Measurements from ENCODE around the gene PRR3.

PRR3 gene

GRCh38 chr6:30544666-30545272, 12.3 kb upstream of the PRR3 start:
- no peak overlapping the region for H3K23ac ChIP-seq (ENCODE audit: low read length)
- no peaks in the 10 kb centered on the region for H3K4me1 ChIP-seq (ENCODE audit: control insufficient read depth in 1 of 2, insufficient read depth in 2 of 2, low read length in 2 of 2)
- H3K27me3 ChIP-seq (ENCODE audit: insufficient read depth, low read length) = no peaks in the 10 kb centered on the region
- H4K12ac ChIP-seq (ENCODE audit: low read depth, low read length) = no peak overlapping the region
- no peak overlapping the region for H3K27ac ChIP-seq (ENCODE audit: low read depth, low read length)
- H2BK12ac ChIP-seq (ENCODE audit: low read length) = no peak overlapping the region
- H2AK5ac ChIP-seq (ENCODE audit: low read length) = no peak overlapping the region
- no CpG with 5 or more reads among the region's 6 CpGs for WGBS (ENCODE audit: extremely low coverage, insufficient coverage, insufficient read length)
- no peak overlapping the region for H2AFZ ChIP-seq (ENCODE audit: insufficient read depth, low read length, poor library complexity)
- no peak overlapping the region for H2BK120ac ChIP-seq (ENCODE audit: insufficient read depth, low read length, poor library complexity)
- no peak overlapping the region for H3K18ac ChIP-seq (ENCODE audit: low read length)
- H3K14ac ChIP-seq (ENCODE audit: low read length) = no peak overlapping the region
- no peak overlapping the region for H3K4me2 ChIP-seq (ENCODE audit: low read length)
- DNase-seq = peak; percentile 43 to 80
- H2BK5ac ChIP-seq (ENCODE audit: low read depth, low read length, poor library complexity) = no peak overlapping the region
- no peaks in the 10 kb centered on the region for H3K79me2 ChIP-seq (ENCODE audit: control insufficient read depth, insufficient read depth, low read length, poor library complexity)
- H3K79me1 ChIP-seq (ENCODE audit: low read length) = no peaks in the 10 kb centered on the region
- H3K4ac ChIP-seq (ENCODE audit: low read depth, low read length) = no peak overlapping the region
- peaks cover 21 to 36% of the 10 kb centered on the region in 2 experiments for H3K36me3 ChIP-seq (ENCODE audit: control insufficient read depth in 1 of 2, insufficient read depth in 2 of 2, low read length in 2 of 2)
- H4K8ac ChIP-seq (ENCODE audit: low read depth, low read length) = no peak overlapping the region
- H3K9me3 ChIP-seq (ENCODE audit: insufficient read depth, low read depth, low read length) = no peaks in the 10 kb centered on the region
- no peak overlapping the region for H3K9ac ChIP-seq (ENCODE audit: low read length)
- no peak overlapping the region for H4K91ac ChIP-seq (ENCODE audit: low read depth, low read length)
- no peak overlapping the region for H3K4me3 ChIP-seq (ENCODE audit: low read depth, low read length)

- Histone ChIP-seq H3K27me3 (ENCODE audit: insufficient read depth, low read length) (no peaks in the 10 kb centered on the region), H3K23ac (ENCODE audit: low read length) (no peak overlapping the region), H3K9ac (ENCODE audit: low read length) (no peak overlapping the region), H3K27ac (ENCODE audit: low read depth, low read length) (no peak overlapping the region), H3K79me1 (ENCODE audit: low read length) (no peaks in the 10 kb centered on the region), H2AFZ (ENCODE audit: insufficient read depth, low read length, poor library complexity) (no peak overlapping the region), H2BK12ac (ENCODE audit: low read length) (no peak overlapping the region), H2BK5ac (ENCODE audit: low read depth, low read length, poor library complexity) (no peak overlapping the region), H3K4me3 (ENCODE audit: low read depth, low read length) (no peak overlapping the region), H3K79me2 (ENCODE audit: control insufficient read depth, insufficient read depth, low read length, poor library complexity) (no peaks in the 10 kb centered on the region), H3K36me3 (ENCODE audit: control insufficient read depth in 1 of 2, insufficient read depth in 2 of 2, low read length in 2 of 2) (peaks cover 31 to 52% of the 10 kb centered on the region in 2 experiments), H3K4me2 (ENCODE audit: low read length) (no peak overlapping the region), H3K18ac (ENCODE audit: low read length) (no peak overlapping the region), H4K12ac (ENCODE audit: low read depth, low read length) (no peak overlapping the region), H2BK120ac (ENCODE audit: insufficient read depth, low read length, poor library complexity) (no peak overlapping the region), H3K4me1 (ENCODE audit: control insufficient read depth in 1 of 2, insufficient read depth in 2 of 2, low read length in 2 of 2) (no peaks in the 10 kb centered on the region), H3K9me3 (ENCODE audit: insufficient read depth, low read depth, low read length) (no peaks in the 10 kb centered on the region), H4K8ac (ENCODE audit: low read depth, low read length) (no peak overlapping the region), H3K14ac (ENCODE audit: low read length) (no peak overlapping the region), H3K4ac (ENCODE audit: low read depth, low read length) (no peak overlapping the region), H4K91ac (ENCODE audit: low read depth, low read length) (no peak overlapping the region), H2AK5ac (ENCODE audit: low read length) (no peak overlapping the region)
- no peak for DNase-seq
- no CpG with 5 or more reads among the region's 6 CpGs for WGBS (ENCODE audit: extremely low coverage, insufficient coverage, insufficient read length)
Measured at GRCh38 chr6:30547454-30547853, 9.6 kb upstream of the PRR3 start.

- no peaks in the 10 kb centered on the region for H3K27me3 ChIP-seq (ENCODE audit: insufficient read depth, low read length)
- no peaks in the 10 kb centered on the region for H3K4me1 ChIP-seq (ENCODE audit: control insufficient read depth in 1 of 2, insufficient read depth in 2 of 2, low read length in 2 of 2)
- no peaks in the 10 kb centered on the region for H3K9me3 ChIP-seq (ENCODE audit: insufficient read depth, low read depth, low read length)
- H3K27ac ChIP-seq (ENCODE audit: low read depth, low read length) = no peak overlapping the region
- H3K14ac ChIP-seq (ENCODE audit: low read length) = no peak overlapping the region
- H4K12ac ChIP-seq (ENCODE audit: low read depth, low read length) = no peak overlapping the region
- H3K79me2 ChIP-seq (ENCODE audit: control insufficient read depth, insufficient read depth, low read length, poor library complexity) = no peaks in the 10 kb centered on the region
- H3K4me2 ChIP-seq (ENCODE audit: low read length) = no peak overlapping the region
- H2BK12ac ChIP-seq (ENCODE audit: low read length) = no peak overlapping the region
- no peak for DNase-seq
- no peak overlapping the region for H3K4me3 ChIP-seq (ENCODE audit: low read depth, low read length)
- no peak overlapping the region for H2BK5ac ChIP-seq (ENCODE audit: low read depth, low read length, poor library complexity)
- no peaks in the 10 kb centered on the region for H3K79me1 ChIP-seq (ENCODE audit: low read length)
- no peak overlapping the region for H3K18ac ChIP-seq (ENCODE audit: low read length)
- H3K23ac ChIP-seq (ENCODE audit: low read length) = no peak overlapping the region
- no peak overlapping the region for H4K8ac ChIP-seq (ENCODE audit: low read depth, low read length)
- no peak overlapping the region for H3K9ac ChIP-seq (ENCODE audit: low read length)
- H3K36me3 ChIP-seq (ENCODE audit: control insufficient read depth in 1 of 2, insufficient read depth in 2 of 2, low read length in 2 of 2) = peaks cover 40 to 62% of the 10 kb centered on the region in 2 experiments
- no peak overlapping the region for H2AK5ac ChIP-seq (ENCODE audit: low read length)
- H2BK120ac ChIP-seq (ENCODE audit: insufficient read depth, low read length, poor library complexity) = no peak overlapping the region
- WGBS (ENCODE audit: extremely low coverage, insufficient coverage, insufficient read length) = no CpG with 5 or more reads among the region's 2 CpGs
- H2AFZ ChIP-seq (ENCODE audit: insufficient read depth, low read length, poor library complexity) = no peak overlapping the region
- no peak overlapping the region for H4K91ac ChIP-seq (ENCODE audit: low read depth, low read length)
- H3K4ac ChIP-seq (ENCODE audit: low read depth, low read length) = no peak overlapping the region
Measured at GRCh38 chr6:30548375-30548774, 8.7 kb upstream of the PRR3 start.

GRCh38 chr6:30554404-30554803, 2.7 kb upstream of the PRR3 start:
- Histone ChIP-seq H3K36me3 (ENCODE audit: control insufficient read depth in 1 of 2, insufficient read depth in 2 of 2, low read length in 2 of 2) (peaks cover 24 to 38% of the 10 kb centered on the region in 2 experiments), H4K91ac (ENCODE audit: low read depth, low read length) (no peak overlapping the region)

More at GRCh38 chr6:30554404-30554803, 2.7 kb upstream of the PRR3 start:
- no peak for DNase-seq
- Histone ChIP-seq H4K8ac (ENCODE audit: low read depth, low read length) (no peak overlapping the region), H4K12ac (ENCODE audit: low read depth, low read length) (no peak overlapping the region), H2BK12ac (ENCODE audit: low read length) (no peak overlapping the region), H2BK5ac (ENCODE audit: low read depth, low read length, poor library complexity) (no peak overlapping the region), H3K27ac (ENCODE audit: low read depth, low read length) (no peak overlapping the region), H2AFZ (ENCODE audit: insufficient read depth, low read length, poor library complexity) (no peak overlapping the region), H3K4me2 (ENCODE audit: low read length) (peak overlapping the region; percentile 93), H3K4ac (ENCODE audit: low read depth, low read length) (no peak overlapping the region), H3K23ac (ENCODE audit: low read length) (no peak overlapping the region), H3K4me1 (ENCODE audit: control insufficient read depth in 1 of 2, insufficient read depth in 2 of 2, low read length in 2 of 2) (peaks cover 4 to 10% of the 10 kb centered on the region in 2 experiments), H3K79me1 (ENCODE audit: low read length) (peaks cover 20% of the 10 kb centered on the region), H3K4me3 (ENCODE audit: low read depth, low read length) (no peak overlapping the region), H3K27me3 (ENCODE audit: insufficient read depth, low read length) (no peaks in the 10 kb centered on the region), H2BK120ac (ENCODE audit: insufficient read depth, low read length, poor library complexity) (no peak overlapping the region), H2AK5ac (ENCODE audit: low read length) (no peak overlapping the region), H3K79me2 (ENCODE audit: control insufficient read depth, insufficient read depth, low read length, poor library complexity) (peaks cover 10% of the 10 kb centered on the region), H3K18ac (ENCODE audit: low read length) (no peak overlapping the region), H3K9me3 (ENCODE audit: insufficient read depth, low read depth, low read length) (peaks cover 2% of the 10 kb centered on the region), H3K14ac (ENCODE audit: low read length) (no peak overlapping the region), H3K9ac (ENCODE audit: low read length) (no peak overlapping the region)
- WGBS (ENCODE audit: extremely low coverage, insufficient coverage, insufficient read length) = no CpG with 5 or more reads among the region's 4 CpGs

Data from trophoblast cell (in vitro differentiated cells and primary cell).